K562 (cell line): ENCODE data around the gene CSAD.

Source experiments
- CAMTA2 ChIP-seq: fragments of 250-450 bp; sonication (Bioruptor Pico); conservative IDR thresholded peaks from 2 replicates; pipeline ENCODE4 v1.5.1; 2022
- POLR2A ChIP-seq: fragments of 450-650 bp; conservative IDR thresholded peaks from 2 replicates; pipeline ENCODE4 v1.6.1; 2016
- POLR2G ChIP-seq: fragments of 200-400 bp; formaldehyde crosslinking; IDR thresholded peaks from 2 replicates; pipeline ENCODE4 v1.6.1; 2017; ENCODE audit warnings: low read depth, mild to moderate bottlenecking, antibody characterized with exemption, low read length, moderate library complexity
- RAD21 ChIP-seq, 2 experiments: fragments of 250-450 bp in 1 of 2; fragments of 450-650 bp in 1 of 2; sonication (Bioruptor Pico) in 1 of 2; formaldehyde crosslinking in 1 of 2; IDR thresholded peaks in 1 of 2; conservative IDR thresholded peaks in 1 of 2; 2 replicates each; pipeline versions ENCODE4 v1.4.0 to v1.8.0; 2020 to 2022; ENCODE audit warnings: mild to moderate bottlenecking in 2 of 2, moderate library complexity in 1 of 2

DNA sequence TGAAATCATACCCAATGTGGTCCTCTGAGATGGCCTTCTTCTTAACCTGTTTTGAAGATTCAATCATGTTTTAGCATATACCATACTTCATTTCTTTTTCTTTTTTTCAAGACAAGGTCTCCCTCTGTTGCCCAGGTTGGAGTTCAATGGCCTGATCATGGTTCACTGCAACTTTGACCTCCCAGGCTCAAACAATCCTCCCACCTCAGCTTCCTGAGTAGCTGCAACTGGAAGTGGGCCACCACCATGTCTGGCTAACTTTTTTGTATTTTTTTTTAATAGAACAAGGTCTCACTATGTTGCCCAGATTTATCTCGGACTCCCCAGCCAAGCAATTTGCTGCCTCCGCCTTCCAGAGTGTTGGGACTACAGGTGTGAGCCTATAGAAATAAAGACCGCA lies 47.0 kb downstream of the CSAD start:
- TF ChIP-seq POLR2A (no peak), POLR2G (no peak), RAD21 (CRISPR knock-in tag; conservative IDR thresholded peaks at IDR 0.05 in 1 of 2, IDR thresholded peaks at IDR 0.05 in 1 of 2) (no peak), CAMTA2 (CRISPR knock-in tag) (no peak)
